Activated T-cell treated with anti-CD3 and anti-CD28 coated beads for 1 hour (primary cell): ENCODE measurements around the gene CDK9.
"Not testable (repeated sequence)": the region's sequence is repeated elsewhere in the genome, so short reads cannot be mapped to it uniquely, and the experiment has no call there.

Experiments
- DNase-seq: peaks from one replicate; pipeline ENCODE4 v3.0.0-alpha.2; 2020; ENCODE audit warnings: low read depth

The CDK9 gene

DNA sequence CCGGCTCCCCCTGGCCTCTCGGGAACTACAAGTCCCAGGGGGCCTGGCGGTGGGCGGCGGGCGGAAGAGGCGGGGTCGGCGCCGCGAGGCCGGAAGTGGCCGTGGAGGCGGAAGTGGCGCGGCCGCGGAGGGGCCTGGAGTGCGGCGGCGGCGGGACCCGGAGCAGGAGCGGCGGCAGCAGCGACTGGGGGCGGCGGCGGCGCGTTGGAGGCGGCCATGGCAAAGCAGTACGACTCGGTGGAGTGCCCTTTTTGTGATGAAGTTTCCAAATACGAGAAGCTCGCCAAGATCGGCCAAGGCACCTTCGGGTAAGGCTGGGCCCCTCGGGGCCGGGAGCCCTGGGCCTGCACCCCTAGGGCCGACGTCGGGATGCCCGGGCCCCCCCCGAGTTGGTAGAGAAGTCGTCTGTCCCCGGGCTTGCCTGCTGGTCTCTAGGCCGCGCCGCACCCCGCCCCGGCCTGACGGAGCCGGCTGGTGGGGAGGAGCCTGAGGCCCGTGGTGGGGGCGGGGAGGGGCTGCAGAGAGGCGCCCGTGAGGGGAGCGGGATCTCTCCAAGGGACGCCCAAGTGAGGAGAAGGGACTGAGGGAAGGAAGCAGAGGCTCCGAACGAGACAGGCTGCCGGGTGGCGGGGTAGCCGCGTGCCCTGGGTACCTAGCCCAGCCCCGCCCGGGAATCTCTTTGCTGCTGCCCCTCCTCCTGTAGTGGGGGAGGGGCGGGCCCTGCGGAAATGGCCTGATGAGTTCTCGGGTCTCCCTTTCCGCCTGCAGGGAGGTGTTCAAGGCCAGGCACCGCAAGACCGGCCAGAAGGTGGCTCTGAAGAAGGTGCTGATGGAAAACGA is at the start of gene CDK9:
Gene CDK9 (plus strand): TSS at position 102 of the 840 bp plus-strand sequence. CDS start 115 bp downstream, at position 217.
- peak; percentile 87 for DNase-seq

DNA sequence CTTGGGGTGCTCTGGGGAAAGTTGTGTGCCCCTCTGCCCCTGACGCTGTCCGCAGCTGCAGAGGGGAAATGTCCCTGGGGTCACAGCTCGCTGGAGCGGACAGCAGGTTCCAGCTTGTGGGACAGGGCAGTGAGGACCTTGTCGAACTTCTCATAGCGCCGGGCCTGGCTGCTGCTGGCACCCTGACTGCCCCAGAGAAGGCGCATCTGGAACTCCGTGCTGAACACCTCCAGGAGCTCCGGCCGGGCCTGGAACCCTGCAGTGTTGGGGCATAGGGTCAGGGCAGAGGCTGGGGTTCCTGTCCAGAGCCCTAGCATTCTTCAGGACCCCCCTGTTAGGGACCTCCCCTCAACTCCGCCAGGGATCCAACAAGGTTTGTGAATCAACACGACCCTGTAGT is 47.2 kb upstream of the CDK9 start:
- no peak for DNase-seq

DNA sequence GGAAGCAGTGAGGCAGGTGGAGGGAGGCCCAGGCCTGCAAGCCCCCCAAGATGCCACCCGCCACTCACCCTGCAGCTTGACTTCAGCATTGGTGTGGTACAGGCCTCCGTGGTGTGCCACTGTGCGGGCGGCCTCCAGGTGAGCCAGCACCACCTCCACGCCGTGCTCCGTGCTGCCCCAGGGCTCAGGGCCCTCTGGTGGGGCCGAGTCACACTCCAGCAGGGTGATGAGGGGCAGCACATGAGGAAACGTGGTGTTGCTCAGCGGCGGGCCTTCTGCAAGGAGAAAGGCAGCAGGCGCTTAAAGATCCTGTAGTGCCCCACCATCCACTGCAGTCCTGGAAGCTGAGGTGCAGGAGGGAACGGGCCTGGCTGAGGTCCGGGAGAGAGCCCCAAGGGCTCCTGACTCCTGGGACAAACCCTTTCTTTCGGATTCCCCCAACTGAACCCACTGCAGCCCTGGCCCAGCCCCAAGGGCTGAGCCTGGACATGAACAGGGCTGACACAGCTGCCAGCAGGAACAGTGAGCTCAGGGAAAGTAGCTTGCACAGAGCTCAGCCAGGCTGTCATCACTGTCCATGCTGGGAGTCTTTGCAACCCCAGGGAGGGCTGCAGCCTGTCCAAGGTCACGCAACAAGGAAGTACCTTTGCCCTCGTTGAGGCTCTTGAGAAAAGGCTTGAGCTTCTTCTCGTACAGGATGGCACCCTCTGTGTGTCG is 46.1 kb upstream of the CDK9 start:
- no peak for DNase-seq

DNA sequence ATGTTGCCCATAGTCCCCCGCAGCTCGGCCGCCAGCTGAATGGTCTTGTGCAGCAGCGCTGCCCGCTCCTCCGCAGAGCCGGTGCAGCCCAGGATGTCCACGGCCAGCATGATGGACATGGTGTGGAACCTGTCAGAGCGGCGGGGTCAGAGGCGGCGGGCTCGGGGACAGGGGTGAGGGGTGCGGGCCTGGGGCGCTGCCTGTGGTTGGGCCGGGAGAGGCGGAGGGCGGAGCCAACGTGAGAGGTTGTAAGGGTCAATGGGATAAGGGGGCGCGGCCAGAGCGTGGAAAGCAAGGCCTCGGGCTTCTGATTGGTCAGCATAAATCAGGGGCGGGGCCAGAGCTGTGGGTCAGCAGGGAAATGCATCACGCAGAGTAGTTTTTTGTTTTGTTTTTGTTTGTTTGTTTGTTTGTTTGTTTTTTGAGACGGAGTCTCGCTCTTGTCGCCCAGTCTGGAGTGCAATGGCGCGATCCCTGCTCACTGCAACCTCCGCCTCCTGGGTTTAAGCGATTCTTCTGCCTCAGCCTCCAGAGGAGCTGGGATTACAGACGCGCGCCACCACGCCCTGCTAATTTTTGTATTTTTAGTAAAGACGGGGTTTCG is 43.9 kb upstream of the CDK9 start:
- DNase-seq: no peak

DNA sequence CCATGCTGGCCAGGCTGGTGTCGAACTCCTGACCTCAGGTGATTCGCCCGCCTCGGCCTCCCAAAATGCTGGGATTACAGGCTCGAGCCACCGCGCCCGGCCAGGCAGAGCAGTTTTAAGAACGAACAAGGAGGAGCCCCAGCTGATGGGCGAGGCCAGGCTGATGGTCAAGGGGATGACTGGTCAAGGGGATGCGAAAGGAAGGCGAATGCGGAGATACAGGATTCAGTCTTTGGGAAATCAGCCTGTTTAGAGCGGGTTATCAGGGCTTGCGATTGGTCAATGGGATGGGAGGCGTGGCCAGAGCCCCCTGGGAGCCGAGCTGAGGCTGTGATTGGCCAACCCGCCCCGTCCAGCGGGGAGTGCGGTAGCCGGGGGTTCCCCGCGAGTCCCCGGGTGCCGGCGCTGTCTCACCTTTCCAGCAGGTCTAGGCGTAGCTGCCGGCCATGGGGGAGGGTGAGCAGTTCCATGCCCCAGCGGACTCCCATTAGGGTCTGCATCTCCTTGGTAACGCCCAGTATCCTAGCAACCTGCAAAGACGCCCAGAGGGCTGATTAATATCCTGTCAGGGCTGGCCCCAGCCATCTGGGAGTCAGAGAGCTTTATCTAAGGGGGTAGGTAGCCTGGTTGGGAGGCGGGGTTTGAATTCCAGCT is 43.3 kb upstream of the CDK9 start:
- DNase-seq: no peak

DNA sequence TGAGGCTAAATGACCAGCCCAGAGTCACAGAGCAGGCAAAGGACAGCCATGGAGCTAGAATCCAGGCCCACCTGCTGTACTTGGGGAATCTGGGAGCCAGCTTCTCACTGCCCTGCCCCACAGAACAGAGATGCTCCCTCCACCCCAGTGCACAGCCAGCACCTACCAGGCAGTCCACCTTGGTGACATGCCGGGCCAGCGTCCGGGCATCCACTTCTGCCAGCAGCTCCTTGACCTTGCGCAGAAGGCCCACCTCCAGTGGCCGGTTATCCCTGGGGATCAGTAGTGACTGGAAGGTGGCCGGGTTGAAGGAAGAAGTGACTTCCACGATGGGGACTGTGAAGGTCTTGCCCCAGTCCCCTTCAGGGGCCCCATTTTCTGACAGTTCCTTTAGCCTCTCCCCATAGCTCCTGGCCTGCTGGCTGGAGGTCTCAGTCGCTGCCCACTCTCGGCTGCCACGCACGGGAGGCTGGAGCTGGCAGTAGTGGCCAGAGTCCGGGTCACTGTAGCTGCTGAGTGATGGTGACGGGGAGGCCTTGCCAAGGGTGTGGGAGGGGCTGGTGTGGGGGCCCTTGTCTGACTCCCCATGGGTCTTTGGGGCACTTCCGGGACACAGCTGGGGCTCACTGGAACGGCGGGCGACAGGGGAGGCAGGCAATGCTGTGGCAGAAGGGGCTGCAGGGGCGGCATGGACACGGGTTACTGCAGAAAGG is 41.3 kb upstream of the CDK9 start:
- no peak for DNase-seq

DNA sequence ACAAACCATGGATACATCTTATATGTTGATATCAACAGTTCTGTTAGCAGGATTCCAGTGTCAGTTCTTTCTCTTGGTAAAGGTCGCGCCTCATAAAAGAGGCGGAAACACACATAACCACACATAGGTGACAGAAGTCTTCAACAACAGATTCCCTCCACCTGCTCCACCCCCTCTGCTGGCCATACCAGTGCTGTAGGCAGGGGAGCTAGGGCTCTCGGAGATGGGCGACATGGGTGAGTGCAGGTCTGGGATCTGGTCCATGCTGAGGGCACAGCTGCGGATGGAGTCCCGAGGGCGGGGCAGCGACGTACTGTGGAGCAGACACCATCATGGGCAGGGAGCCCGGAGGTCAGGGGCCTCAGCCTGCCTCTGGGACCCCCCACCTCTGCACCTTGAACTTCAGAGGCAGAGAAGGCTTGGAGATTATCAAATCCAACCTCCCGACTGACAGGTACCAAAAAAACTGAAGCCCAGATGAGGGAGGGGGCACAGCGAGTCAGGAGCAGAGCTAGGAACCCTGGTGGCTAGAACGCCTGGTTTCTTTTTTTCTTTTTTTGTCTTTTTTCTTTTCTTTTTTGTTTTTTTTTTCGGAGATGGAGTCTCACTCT is 38.8 kb upstream of the CDK9 start:
- no peak for DNase-seq

DNA sequence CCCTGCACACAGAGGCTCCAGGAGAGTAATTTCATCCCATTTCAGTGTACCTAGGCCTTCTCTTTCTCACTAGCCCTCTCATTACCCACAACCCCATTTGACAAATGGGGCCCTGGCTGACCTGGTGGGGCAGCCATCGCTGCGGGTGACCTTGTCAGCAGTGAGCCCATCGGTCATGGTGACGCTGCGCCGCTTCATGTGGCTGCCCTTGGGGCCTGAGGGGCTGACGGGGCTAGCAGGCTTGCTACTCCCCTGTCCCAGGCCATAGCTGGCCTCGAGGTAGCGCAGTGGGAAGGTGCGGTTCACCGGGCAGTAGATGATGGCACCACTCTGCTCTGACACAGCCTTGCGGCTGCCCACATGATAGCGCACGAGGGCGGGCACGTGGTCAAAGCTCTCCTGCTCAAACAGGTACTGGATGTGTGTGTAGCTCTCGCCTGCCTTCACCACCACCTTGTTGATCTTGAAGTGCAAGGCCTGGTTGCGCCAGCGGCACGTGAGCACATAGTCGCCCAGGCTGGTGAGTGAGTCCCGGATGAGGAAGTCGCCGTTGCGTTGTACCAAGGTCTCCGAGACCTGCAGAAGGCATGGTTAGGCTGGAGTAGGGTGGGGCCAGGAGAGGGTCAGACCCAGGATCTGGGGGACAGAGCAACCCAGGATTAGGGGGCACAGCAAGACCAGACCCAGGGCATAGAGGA is 36.6 kb upstream of the CDK9 start:
- DNase-seq: no peak

DNA sequence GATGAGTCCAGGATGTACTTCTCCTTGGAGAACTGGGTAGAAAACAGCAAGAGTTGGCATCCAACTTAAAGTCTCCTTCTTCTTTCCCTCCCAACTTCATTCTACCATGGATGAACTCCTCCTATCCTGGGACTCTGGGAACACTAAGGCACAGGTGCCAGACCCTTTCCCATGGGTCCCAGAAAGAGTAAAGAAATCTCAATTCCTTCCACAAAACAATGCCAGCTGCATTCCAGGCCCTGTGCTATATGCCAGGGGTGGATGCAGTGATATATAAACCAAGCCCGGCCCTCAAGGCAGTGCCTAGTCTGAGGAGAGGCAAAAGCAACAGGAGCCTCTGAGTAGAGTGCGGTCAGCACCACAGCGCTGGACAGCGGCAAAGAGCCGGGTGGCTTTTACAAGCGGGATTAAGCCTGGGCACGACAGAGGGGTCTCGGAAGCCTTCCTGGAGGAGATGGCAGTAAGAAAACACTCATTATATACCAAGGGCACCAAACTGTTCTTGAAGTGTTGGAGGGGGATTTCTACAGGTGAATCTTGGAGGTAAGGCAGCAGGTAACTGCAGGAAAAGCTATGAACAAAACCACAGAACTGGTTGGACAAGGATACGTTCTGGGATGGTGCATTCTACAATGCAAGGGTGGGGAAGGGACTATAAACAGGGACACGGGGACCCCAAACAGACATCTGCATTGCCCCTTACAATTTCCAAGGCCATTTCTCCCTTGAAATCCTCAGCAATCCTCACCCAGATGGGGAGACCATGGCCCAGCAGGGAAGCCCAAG is 34.4 kb upstream of the CDK9 start:
- DNase-seq: no peak

DNA sequence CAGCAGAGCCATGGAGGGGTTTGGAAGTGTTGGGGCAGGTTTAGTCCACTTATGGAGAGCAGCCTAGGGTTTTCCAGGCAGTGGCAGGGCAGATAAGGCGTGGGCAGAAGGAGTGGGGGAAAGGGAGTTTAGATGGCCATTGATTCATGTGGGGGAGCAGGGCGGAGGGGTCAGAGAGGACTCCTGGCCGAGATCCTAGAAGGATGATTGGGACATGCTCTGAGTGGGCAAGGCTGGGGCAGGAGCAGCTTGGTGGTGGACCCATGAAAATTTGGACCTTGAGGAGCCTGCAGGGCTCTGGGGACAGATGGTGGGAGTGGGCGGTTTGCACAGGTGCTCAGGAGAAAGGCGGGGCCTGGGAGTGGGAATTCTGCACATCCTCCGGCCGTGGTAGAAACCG is 32.7 kb upstream of the CDK9 start:
- DNase-seq: no peak

DNA sequence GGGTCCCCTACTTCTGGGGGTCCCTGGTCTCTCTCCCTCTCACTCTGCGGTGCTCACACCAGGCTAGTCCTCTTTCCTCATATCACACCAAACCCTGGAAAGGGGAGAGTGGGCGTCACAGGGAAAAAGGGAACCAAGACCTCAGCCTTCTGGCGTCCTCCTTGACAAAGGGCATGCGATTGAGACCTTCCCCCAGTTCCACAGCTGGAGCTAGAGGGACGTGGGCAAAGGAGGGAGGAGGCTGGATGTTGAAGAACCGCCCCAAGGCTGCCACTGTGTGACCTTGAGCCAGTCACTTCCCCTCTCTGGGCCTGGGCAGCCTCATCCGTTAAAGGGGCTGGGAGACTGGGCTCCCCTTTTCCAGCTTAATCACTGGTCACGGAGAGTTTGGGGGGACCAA is 32.2 kb upstream of the CDK9 start:
- no peak for DNase-seq

DNA sequence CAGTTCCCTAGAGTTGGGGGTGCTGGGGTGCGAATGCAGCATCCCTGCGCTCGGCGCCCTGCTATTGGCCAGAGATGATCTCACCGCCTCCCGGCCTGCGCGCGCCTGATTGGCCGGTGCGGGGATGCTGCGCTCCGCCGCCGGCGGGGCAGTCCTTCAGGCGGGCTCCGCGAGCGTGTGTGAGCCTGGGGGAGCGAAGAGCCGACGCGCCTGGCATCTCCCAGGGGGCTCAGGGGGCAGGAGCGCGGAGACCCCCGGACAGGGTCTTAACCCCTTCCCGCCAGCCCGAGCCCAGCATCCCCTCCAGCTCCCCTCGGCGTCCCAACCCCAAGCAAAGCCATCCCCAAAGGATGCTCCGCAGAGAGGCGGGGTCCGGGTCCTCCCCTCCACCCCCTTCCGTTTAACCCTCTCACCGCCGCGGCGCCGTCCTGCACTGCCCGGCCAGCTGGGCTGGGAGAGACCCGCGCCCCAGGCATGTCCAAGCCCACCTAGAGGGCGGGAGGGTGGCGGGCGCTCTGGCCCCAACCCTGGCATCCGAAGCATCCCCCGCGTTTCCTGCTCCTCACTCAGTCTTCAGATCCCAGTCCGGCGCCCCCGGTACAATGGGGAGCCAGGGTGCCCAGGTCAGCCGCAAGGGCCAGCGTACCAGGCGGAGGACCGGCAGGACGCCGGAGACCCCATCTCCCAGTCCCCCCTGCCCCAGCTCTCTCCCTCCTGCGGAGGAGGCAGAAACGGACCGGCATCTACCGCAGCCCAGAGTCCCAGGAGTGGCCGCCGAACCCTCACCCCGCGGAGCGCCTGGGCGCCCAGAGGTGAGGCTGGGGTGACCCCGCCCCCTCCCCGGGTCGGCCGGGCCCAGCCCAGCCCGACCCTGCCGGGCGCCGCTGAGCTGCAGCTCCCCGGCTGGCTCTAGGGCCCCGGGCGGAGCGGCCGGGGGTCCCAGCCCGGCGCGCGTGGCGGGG is 31.5 kb upstream of the CDK9 start:
- no peak for DNase-seq

DNA sequence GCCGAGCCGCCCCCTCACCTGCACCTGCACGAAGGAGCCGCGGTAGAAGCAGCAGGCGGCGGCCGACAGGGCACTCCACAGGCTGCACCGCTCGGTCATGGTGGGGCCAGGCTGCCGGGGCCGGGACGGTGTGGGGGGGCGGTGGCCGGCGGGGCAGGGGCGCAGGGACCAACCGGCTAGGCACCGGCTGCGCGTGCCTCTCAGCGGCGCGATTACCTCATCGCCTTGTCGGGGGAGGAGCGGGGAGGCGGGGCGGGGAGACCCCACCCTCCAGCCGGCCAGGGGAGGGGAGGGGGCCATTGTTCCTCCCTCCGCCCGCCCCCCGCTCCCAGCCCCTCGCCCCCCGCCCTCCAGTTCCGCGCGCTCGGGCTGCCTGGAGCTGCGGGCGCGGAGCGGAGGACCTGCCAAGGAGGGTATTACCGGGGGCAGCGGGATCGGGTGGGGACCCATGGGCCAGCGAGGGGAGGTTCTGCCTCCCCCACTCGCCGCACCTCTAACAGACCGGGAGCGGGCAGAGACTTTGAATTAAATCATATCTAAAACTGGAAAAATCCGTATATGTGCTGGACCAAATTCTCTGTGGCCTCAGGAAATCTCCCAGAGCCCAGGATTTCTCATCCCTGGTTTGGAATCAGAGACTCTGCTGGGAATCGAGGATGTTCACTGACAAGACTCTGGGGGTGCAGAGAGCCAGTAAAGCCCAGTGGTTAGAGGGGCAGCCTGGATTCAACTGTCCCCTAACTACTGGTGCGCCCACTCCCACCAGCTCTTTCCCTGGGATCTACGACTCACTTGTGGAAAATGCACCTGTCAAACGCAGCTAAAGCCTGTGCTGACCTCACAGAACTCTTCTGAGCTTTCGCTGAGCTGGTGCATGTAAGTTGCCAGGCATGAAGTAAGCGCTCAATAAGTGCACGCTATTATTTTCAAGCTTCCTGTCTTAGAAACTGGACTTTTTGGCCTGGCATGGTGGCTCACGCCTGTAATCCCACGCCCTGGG is 30.5 kb upstream of the CDK9 start:
- no peak for DNase-seq

DNA sequence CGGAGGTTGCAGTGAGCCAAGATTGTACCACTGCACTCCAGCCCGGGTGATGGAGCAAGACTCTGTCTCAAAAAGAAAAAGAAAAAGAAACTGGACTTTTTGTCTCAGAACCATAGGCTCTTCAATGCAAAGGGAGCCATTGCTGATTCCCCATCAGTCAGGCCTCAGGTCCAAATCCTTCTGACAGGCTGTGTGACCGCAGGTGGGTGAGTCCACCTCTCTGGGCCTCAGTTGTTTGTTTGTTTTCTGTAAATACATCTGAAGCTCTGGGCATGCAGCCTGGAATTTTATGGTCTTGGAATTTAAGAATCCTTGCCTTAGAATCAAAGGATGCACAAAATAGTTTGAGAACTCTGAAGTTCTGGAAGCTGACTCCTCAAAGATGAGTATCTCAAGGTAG is 29.6 kb upstream of the CDK9 start:
- no peak for DNase-seq

DNA sequence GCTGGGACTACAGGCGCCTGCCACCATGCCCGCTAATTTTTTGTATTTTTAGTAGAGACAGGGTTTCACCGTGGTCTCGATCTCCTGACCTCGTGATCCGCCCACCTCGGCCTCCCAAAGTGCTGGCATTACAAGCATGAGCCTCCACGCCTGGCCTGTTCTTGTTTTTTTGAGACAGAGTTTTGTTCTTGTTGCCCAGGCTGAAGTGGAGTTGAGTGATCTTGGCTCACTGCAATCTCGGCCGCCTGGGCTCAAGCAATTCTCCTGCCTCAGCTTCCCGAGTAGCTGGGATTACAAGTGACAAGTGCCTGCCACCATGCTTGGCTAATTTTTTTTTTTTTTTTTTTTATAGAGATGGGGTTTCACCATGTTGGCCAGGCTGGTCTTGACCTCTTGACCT is 29.1 kb upstream of the CDK9 start:
- DNase-seq: not testable (repeated sequence)

DNA sequence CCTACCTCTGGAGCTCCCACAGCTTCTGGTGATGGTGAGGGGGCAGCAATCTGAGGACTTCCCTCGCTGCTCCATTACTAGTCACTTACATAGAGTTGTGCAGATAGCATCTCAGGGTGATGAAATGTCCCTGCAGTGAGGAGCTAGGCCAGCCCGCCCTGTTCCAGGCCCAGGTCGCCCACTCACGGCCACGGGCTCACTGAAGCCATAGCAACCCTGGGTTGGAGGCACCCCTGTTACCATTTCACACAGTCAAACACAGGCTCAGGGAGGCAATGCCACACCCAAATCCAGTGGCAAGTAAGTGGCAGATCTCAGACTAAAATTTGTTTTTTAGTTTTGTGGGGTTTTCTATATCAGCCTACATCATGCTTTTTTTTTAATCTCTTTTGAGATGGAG is 27.0 kb upstream of the CDK9 start:
- no peak for DNase-seq

DNA sequence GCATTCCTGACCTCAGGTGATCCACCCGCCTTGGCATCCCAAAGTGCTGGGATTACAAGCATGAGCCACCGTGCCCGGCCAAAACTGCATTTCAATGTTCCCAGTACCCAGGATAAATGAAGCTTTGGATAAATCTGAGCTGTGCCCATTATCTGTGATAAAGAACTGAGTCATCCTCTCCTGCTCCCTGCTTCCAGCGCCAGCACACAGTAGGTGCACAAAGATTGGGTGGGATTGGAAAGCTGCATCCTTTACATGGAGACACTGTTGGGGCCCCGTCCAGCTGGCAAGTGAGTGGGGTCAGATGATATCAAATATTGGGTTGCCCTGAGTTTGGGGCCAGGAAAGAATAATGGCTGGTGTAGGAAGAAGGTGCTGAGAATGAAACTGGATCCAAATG is 24.8 kb upstream of the CDK9 start:
- no peak for DNase-seq
